HUES6 (cell line): ENCODE measurements around the gene GFY.

ENCODE experiments used
- H3K27ac ChIP-seq: 2 replicates; pipeline ENCODE4 v1.7.0; 2013; ENCODE audit warnings: low read depth, mild to moderate bottlenecking, low read length, inconsistent platforms
- H3K27me3 ChIP-seq: 2 replicates; pipeline ENCODE4 v1.6.1; 2013; ENCODE audit warnings: low read length; ENCODE audit not compliant: control insufficient read depth, insufficient read depth
- H3K36me3 ChIP-seq: 2 replicates; pipeline ENCODE4 v1.6.1; 2013; ENCODE audit warnings: low read length; ENCODE audit not compliant: control insufficient read depth, insufficient read depth
- H3K4me1 ChIP-seq: 2 replicates; pipeline ENCODE4 v1.6.1; 2013; ENCODE audit warnings: low read length; ENCODE audit not compliant: control insufficient read depth, insufficient read depth
- H3K4me3 ChIP-seq: 2 replicates; pipeline ENCODE4 v1.5.1; 2013; ENCODE audit warnings: low read depth, low read length
- H3K9ac ChIP-seq: one replicate; pipeline ENCODE4 v1.6.1; 2013; ENCODE audit warnings: mild to moderate bottlenecking, low read length
- H3K9me3 ChIP-seq: 2 replicates; pipeline ENCODE4 v1.6.1; 2013; ENCODE audit warnings: low read depth, low read length; ENCODE audit not compliant: control insufficient read depth, insufficient read depth

The GFY gene

DNA sequence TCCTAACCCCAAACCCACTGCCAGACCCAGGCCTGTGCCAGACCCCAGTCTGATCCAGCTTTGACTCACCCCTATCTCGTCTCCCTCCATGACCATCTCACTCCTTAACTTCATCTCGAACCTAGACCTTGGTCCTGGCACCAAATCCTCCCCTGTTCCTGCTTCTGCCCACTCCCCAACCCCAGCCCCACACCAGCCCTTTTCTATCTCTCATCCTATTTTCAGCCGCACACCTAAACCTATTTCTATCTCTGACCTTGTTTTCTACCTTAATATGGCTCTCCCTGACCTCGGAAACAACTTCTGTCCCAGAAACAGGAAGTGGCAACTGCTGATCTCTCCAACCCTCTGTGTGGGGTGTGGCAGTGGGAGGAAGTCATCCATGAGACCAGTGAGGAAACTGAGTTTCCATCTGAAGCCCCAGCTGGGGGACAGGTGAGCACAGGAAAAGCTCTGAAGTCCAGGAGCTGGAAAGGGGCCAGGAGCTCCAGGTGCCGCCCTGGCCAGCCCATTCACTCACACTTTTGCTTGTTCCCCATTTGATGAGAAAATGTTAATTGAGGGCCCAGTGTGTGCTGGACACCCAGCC lies 15.7 kb upstream of the GFY start:
- Histone ChIP-seq H3K9ac (no peak overlapping the region), H3K27me3 (no peaks in the 10 kb centered on the region), H3K4me3 (no peak overlapping the region)

DNA sequence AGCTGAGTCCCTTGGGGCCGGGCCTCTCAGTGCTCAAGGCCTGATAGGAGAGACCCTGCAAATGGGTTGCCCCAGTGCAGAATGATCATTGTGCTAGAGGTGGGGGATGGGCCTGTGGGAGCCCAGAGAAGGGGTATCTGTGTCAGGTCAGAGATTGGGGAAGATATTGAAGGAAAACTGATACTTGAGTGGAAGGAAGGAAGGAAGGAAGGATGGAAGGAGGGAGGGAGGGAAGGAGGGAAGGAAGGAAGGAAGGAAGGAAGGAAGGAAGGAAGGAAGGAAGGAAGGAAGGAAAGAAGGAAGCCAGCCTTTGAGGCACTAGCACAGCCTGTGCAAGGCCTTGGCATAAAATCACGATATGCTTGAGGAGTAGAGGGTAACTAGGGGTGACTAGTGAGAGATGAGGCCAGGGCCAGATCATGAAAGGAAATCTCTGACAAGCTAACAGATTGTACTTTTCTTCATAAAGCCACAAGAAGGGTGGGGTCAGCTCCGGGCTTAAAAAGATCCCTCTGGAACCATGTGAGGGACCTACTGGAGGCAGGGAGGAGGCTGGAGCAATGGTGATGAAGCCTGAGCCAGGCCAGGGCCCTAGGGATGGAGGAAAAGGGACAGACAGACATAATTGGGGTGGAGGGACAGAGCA lies 13.4 kb upstream of the GFY start:
- H3K9me3 ChIP-seq: no peaks in the 10 kb centered on the region
- no peaks in the 10 kb centered on the region for H3K27me3 ChIP-seq
- H3K4me3 ChIP-seq: no peak overlapping the region
- H3K4me1 ChIP-seq: peaks cover 29% of the 10 kb centered on the region
- H3K36me3 ChIP-seq: no peaks in the 10 kb centered on the region
- H3K27ac ChIP-seq: no peak overlapping the region
- H3K9ac ChIP-seq: no peak overlapping the region

More for the DNA sequence above, 15.7 kb upstream of the GFY start:
- peaks cover 19% of the 10 kb centered on the region for H3K4me1 ChIP-seq
- no peaks in the 10 kb centered on the region for H3K36me3 ChIP-seq
- no peaks in the 10 kb centered on the region for H3K9me3 ChIP-seq
- no peak overlapping the region for H3K27ac ChIP-seq

DNA sequence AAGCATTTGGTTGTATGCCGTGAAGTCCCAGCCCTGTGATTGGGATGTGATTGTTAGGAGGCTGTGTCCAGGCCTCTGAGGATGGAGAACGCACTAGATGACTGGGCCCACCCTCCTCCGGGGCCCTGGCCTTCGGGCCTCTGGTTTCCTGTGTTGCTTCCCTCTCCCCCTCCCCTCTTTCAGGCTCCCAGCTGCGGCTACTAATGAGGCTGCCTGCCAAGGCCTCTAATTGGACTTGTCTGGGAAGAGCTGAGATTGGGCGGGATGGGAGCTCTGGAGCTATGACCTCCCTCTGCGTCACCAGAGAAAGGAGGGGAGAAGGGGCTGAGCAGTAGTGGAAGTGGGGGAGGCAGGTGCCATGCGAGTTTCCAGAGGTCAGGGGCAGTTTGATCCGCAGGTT lies 11.8 kb upstream of the GFY start:
- Histone ChIP-seq H3K36me3 (no peaks in the 10 kb centered on the region), H3K27ac (no peak overlapping the region), H3K4me1 (peaks cover 35% of the 10 kb centered on the region), H3K4me3 (no peak overlapping the region), H3K9me3 (no peaks in the 10 kb centered on the region), H3K9ac (no peak overlapping the region), H3K27me3 (peaks cover 5% of the 10 kb centered on the region; the same call in 1 of the 2 replicates)

DNA sequence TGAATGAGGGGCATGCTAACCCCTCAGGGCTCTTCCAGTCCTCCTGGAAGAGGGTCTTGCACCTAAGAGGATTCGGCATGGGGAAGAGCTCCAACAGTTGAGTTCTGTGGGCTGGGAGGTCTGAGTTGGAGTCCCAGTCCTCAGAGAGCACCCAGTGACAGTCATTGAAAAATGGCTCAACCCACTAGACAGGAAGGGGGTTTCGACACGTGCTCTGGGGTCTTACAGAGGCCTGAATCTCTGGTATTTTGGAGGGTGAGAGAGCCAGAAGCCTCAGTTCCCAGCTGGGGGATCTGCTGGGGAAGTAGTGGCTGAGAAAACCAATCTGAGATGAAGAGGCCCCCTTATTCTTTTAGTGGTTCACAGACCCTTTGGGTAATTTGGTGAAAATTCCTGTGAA lies 10.9 kb upstream of the GFY start:
- no peak overlapping the region for H3K27ac ChIP-seq
- H3K4me3 ChIP-seq: no peak overlapping the region
- no peaks in the 10 kb centered on the region for H3K9me3 ChIP-seq
- H3K36me3 ChIP-seq: no peaks in the 10 kb centered on the region
- H3K4me1 ChIP-seq: peaks cover 35% of the 10 kb centered on the region
- H3K9ac ChIP-seq: no peak overlapping the region
- H3K27me3 ChIP-seq: peaks cover 7% of the 10 kb centered on the region; the same call in 1 of the 2 replicates

DNA sequence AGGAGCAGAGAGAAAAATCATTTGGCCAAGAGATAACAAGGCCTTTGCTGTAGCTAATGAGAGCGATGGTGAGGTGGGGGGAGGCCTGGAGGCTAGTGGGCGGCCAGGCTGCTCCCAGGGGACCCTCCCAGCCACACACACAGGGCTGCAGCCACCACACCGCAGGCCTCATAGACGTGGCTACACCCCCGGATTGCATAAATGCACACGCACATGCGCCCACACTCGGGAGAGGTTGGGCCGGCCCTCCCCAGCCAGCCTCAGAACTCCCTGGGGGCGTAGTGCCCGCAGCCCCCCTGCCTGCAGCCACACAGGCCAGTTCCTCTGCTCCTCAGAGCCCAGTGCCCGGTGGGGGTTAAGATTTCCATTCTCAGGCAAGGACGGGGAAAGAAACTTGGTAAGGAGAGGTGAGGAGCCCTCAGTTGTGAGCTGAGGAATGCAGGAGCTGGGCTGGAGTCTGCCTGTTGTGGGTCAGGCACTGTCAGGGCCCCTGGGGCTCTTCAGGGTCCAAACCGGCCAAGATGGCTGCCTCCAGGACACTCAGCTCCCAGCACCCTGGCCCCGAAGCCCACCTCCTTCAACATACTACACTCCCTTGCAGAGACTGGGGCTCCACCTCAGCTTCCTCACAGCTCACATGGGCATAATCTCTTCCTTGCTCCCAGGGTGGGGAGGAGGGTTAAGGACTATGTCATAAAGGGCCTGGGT lies 9.9 kb upstream of the GFY start:
- no peaks in the 10 kb centered on the region for H3K9me3 ChIP-seq
- no peak overlapping the region for H3K27ac ChIP-seq
- H3K9ac ChIP-seq: no peak overlapping the region
- peaks cover 36% of the 10 kb centered on the region for H3K4me1 ChIP-seq
- peaks cover 11% of the 10 kb centered on the region; the same call in 1 of the 2 replicates for H3K27me3 ChIP-seq
- no peak overlapping the region for H3K4me3 ChIP-seq
- no peaks in the 10 kb centered on the region for H3K36me3 ChIP-seq

DNA sequence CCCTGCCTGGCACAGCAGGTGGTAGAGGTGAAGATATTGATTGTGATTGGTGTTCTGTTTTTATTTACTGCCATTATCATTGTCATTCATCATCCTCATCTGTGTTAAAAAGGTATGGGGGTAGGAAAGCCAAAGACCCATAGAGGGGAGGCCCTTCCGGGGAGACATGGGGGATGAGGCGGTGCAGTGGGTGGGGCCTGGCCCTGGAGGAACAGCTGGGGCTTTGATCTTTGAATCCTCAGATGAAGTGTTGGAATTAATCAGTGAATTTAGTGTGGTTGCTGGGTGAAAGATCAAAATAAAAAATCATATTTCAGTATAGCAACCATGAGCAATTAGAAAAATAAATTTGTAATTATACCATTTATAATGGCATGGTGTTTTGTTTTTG lies 9.4 kb upstream of the GFY start:
- Histone ChIP-seq H3K27me3 (peaks cover 16% of the 10 kb centered on the region; the same call in 1 of the 2 replicates), H3K36me3 (no peaks in the 10 kb centered on the region), H3K9me3 (no peaks in the 10 kb centered on the region), H3K4me3 (no peak overlapping the region), H3K27ac (no peak overlapping the region), H3K4me1 (peaks cover 41% of the 10 kb centered on the region), H3K9ac (no peak overlapping the region)

DNA sequence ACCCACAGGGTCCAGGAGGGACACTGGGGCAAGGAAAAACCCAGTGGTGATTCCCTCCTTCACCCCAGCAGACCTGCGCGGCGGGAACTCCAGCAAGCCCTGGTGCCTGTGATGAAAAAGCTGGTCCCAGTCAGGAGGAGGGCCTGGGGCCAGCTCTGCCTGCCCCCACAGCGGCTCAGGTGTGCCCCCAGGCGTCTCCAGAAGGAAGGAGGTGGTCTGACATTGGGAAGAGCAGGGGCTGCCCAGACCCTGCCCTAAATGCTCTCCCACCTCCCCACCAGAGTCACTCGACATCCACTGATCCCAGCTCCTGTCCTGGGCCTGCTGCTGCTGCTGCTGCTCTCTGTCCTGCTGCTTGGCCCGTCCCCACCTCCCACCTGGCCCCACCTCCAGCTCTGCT lies 8.1 kb upstream of the GFY start:
- H3K27ac ChIP-seq: no peak overlapping the region
- H3K4me3 ChIP-seq: no peak overlapping the region
- no peaks in the 10 kb centered on the region for H3K36me3 ChIP-seq
- no peak overlapping the region for H3K9ac ChIP-seq
- H3K9me3 ChIP-seq: no peaks in the 10 kb centered on the region
- peaks cover 29% of the 10 kb centered on the region for H3K27me3 ChIP-seq
- peaks cover 38% of the 10 kb centered on the region for H3K4me1 ChIP-seq

DNA sequence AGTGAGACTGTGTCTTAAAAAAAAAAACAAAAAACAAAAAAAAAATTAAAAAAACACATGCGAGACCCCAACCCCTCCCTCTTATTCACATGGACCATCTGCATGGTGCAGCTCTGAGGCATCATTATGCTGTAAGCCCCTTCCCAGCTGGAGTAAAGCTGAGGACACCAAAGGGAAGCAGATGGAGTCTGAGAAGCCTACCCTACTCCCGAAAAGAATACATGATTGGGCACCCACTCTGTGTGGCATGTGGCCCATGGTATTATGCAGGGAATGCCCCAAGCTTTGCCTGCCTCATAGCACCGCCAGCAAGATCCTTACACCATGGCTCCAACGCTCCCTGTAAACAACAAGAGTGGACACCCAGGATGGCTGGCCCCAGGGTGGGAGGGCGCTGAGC lies 6.7 kb upstream of the GFY start:
- Histone ChIP-seq H3K4me1 (peaks cover 33% of the 10 kb centered on the region), H3K4me3 (no peak overlapping the region), H3K27ac (no peak overlapping the region), H3K36me3 (no peaks in the 10 kb centered on the region), H3K9me3 (no peaks in the 10 kb centered on the region), H3K9ac (no peak overlapping the region), H3K27me3 (peaks cover 43% of the 10 kb centered on the region)

DNA sequence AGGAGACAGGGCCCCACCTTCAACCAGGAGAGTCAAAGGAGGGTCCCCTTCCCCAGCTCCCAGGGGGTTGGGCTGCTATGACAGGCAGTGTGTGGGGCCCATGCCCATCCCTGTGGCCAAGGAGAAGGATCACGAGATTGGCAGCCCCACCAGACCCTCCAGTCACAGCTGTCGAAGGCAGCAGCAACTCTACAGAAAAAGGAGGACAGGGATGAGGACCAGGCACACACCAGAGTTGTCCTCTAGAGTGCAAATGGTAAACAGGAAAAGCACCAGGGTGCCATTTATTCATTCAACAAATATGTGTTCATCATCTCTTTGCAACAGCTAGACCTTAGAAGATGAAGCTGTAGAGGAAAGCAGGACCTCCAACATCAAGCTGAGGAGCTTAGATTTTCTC lies 6.0 kb upstream of the GFY start:
- peaks cover 49% of the 10 kb centered on the region for H3K27me3 ChIP-seq
- no peak overlapping the region for H3K9ac ChIP-seq
- H3K4me3 ChIP-seq: no peak overlapping the region
- no peak overlapping the region for H3K27ac ChIP-seq
- H3K4me1 ChIP-seq: peaks cover 35% of the 10 kb centered on the region
- no peaks in the 10 kb centered on the region for H3K9me3 ChIP-seq
- no peaks in the 10 kb centered on the region for H3K36me3 ChIP-seq

DNA sequence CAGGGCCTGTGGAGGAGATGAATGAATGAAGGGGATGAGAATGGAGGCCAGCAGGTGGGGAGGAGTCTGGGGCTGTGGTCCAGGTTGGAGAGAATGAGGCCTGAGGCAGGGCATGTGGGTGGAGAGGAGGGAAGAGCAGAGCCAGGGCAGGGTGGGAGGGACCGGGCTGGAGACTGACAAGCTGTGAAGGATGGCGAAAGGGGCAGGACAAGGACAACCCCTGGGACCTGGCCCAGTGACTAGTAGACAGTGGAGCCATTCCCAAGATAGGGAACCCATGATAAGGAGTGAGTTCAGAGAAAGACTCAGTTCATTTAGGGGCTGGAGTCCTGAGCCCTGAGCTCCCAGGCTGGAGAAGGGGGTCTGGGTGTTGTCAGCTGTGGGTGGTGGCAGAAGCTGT lies 5.0 kb upstream of the GFY start:
- Histone ChIP-seq H3K9ac (no peak overlapping the region), H3K4me1 (peaks cover 33% of the 10 kb centered on the region), H3K27me3 (peaks cover 60% of the 10 kb centered on the region), H3K9me3 (no peaks in the 10 kb centered on the region), H3K27ac (no peak overlapping the region), H3K4me3 (no peak overlapping the region), H3K36me3 (no peaks in the 10 kb centered on the region)
